Adrenal gland (tissue), 12 donors: Measurements from ENCODE around the gene NADSYN1. TPM values are rescaled to one million over a fixed set of nuclear protein-coding genes. Genes with fewer than 3 reads are reported as not detected.

Experiments used
- DNase-seq, 7 donors: peaks; one replicate each; pipeline ENCODE4 v3.0.0-alpha.2; 2019 to 2020
- H3K27ac ChIP-seq, 5 donors: fragments of 200-600 bp; sonication (generic) in 4 of 5; 1 replicate in 3 of 5; 2 replicates in 2 of 5; pipeline versions ENCODE4 v1.5.1 to v1.8.0; 2016 to 2020; ENCODE audit warnings: mild to moderate bottlenecking in 1 of 5
- H3K27me3 ChIP-seq: fragments of 200-600 bp; 2 replicates; pipeline ENCODE4 v1.8.0; 2021
- H3K36me3 ChIP-seq, 2 donors: fragments of 200-600 bp; replicated peaks in 1 of 2; 1 replicate in 1 of 2; 2 replicates in 1 of 2; pipeline versions ENCODE4 v1.5.1 to v1.8.0; 2018 to 2022
- H3K4me1 ChIP-seq, 2 donors: fragments of 200-600 bp; replicated peaks in 1 of 2; 1 replicate in 1 of 2; 2 replicates in 1 of 2; pipeline versions ENCODE4 v1.5.1 to v1.8.0; 2018 to 2021
- H3K4me3 ChIP-seq, 4 donors: fragments of 200-600 bp; sonication (generic) in 3 of 4; one replicate each; pipeline ENCODE4 v1.5.1; 2016 to 2018
- H3K9me3 ChIP-seq, 3 donors: fragments of 200-600 bp; sonication (generic) in 1 of 3; replicated peaks in 1 of 3; 1 replicate in 2 of 3; 2 replicates in 1 of 3; pipeline versions ENCODE4 v1.5.1 to v1.8.0; 2016 to 2021
- CTCF ChIP-seq, 6 experiments: fragments of 450-650 bp in 4 of 6; fragments of 200-600 bp in 2 of 6; sonication (generic) in 1 of 6; IDR thresholded peaks; 1 replicate in 5 of 6; 2 replicates in 1 of 6; pipeline versions ENCODE4 v1.5.1 to v1.8.0; 2016 to 2021; ENCODE audit warnings: antibody characterized with exemption in 6 of 6, mild to moderate bottlenecking in 2 of 6, moderate library complexity in 1 of 6
- POLR2A ChIP-seq, 2 donors: fragments of 450-650 bp; IDR thresholded peaks; one replicate each; pipeline ENCODE4 v1.6.1; 2017; ENCODE audit warnings: antibody characterized with exemption in 2 of 2, mild to moderate bottlenecking in 2 of 2, moderate library complexity in 1 of 2
- WGBS, 4 donors: extraction: QIAGEN DNeasy Blood & Tissue Kit in 2 of 4; methylation state at CpG; one replicate each; pipeline versions ENCODE4 v1.1.5 to v1.1.7; 2013 to 2017; 5-methylcytosine and 5-hydroxymethylcytosine counted together
- intact Hi-C, 2 donors: fragments of 100-400 bp; cut with DNase I; formaldehyde crosslinking; loops; one replicate each; pipeline versions ENCODE4 v1.14.1 to v1.15.0; 2022 to 2023
- polyA plus RNA-seq, 3 donors: library from polyadenylated mRNA; stranded (reverse); fragments of 200-250 nt in 2 of 3; fragments of 350-450 nt in 1 of 3; fragmentation: Illumina TruSeq in 1 of 3; extraction: RNeasy Lipid Tissue Mini Kit (QIAGEN cat#74804) in 1 of 3; gene quantifications; one replicate each; pipeline ENCODE4 v1.2.3, GENCODE V29; 2013 to 2014
- total RNA-seq, 9 donors: library from RNA; depleted of rRNA in 4 of 9; stranded (reverse); fragments of >200 nt in 4 of 9; fragments of 120-200 nt in 1 of 9; fragmentation: NEBNext Ultra II Directional in 1 of 9; extraction: Animal tissue kit (Norgen Biotek cat#: 25700) in 1 of 9; gene quantifications; one replicate each; pipeline versions ENCODE4 v1.1.0 to v1.2.4, GENCODE V29; 2013 to 2023
- donor health status: healthy with polysubstance abuse.
- donor health status: Bipolar disorder and iron deficiency.
- donor health status: DM: yes; HTN: yes; CAD: no.
- donor health status: DM: no; HTN: no; CAD: no.
- donor health status: DM: no; HTN: no; CAD: no.
- donor health status: DM: yes; HTN: yes; CAD: no.

Gene NADSYN1
- total and polyA plus RNA-seq, 12 donors: 37.1 to 128 (median 58.5) TPM

DNA sequence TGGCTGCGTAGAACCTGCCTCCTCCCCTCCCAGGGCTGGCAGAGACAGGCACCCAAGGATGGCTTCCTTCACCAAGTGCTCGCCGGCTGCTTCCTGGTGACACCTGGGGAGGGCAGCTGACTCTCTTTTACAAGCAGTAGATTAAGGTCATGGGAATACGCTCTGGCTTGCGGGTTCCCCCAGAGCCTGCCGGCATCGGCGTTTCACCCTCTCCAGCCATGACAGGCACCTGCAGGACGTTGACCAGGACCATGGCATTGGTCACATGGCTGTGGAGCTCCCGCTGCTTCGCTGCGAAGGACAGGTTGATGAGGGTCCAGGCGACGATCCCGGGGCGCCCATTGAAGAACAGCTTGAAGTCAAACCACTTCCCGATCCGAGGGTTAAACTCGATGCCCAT lies 14.4 kb upstream of the NADSYN1 start:
- 95 to 97% (median 95%) methylated on average over 8 to 19 of the region's 19 CpGs for WGBS, 4 donors
- no peaks in the 10 kb centered on the region for H3K27me3 ChIP-seq
- intact Hi-C loops: no loop called here
- peaks cover 3 to 9% of the 10 kb centered on the region in 2 donors for H3K4me1 ChIP-seq
- no peak for TF ChIP-seq POLR2A (IDR thresholded peaks at IDR 0.05)
- no peak for TF ChIP-seq CTCF (IDR thresholded peaks at IDR 0.05)
- DNase-seq: no peak
- H3K4me3 ChIP-seq: no peak overlapping the region
- H3K36me3 ChIP-seq: peaks cover 0 to 49% of the 10 kb centered on the region in 2 donors
- H3K27ac ChIP-seq: no peak overlapping the region
- no peaks in the 10 kb centered on the region for H3K9me3 ChIP-seq

DNA sequence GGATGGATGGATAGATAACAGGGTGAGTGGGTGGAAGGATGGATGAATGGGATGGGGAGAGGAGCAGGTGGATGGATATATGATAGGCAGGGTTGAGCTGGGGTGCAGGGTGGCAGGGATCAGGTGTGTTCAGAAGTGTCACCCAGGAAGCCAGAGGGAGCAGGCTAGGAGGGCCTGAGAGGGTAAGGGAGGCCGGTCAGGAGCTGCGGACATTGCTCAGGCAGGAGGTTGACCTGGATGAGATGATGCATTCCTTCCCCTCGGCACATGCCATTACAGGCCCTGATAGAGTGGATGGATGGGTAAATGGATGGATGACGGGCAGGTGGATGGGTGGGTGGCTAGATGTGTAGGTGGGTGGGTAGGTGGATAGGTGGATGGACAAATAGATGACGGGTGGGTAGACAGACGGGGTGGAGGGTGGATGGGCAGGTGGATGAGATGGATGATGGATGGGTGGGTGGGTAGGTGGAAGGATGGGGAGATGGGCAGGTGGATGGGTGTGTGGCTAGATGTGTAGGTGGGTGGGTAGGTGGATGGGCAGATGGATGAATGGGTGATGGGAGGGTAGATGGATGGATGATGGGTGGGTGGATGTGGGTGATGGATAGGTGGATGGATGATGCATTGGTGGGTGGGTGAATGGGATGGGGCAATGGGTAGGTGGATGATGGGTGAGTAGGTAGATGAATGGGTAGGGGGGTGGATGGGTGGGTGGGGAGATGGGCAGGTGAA lies 12.8 kb upstream of the NADSYN1 start:
- WGBS, 4 donors: 91 to 97% (median 92%) methylated on average over 6 of the region's 6 CpGs
- TF ChIP-seq POLR2A (IDR thresholded peaks at IDR 0.05): no peak
- TF ChIP-seq CTCF (IDR thresholded peaks at IDR 0.05): no peak
- H3K4me1 ChIP-seq: peaks cover 0 to 7% of the 10 kb centered on the region in 2 donors

DNA sequence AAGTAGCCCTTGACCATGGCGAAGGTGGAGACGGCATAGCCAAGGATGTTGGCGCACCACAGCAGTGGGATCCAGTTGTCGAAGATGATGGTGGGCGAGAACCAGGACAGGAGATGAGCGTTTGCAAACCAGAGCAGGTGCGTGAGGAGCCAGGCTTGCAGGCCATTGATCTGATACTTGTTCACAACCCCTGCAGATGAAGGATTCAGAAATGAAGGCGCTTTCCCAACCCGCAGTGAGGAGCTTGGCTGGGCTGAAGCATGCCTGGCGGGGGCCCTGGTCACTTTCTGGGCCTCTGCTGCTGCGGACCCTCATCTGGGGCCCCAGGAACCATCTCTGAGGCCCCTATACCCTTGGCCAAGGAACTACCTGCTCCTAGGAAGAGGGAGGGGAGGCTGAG lies 11.8 kb upstream of the NADSYN1 start:
- H3K27me3 ChIP-seq: no peaks in the 10 kb centered on the region
- DNase-seq: no peak
- peaks cover 0 to 46% of the 10 kb centered on the region in 2 donors for H3K36me3 ChIP-seq
- intact Hi-C loops: no loop called here
- WGBS, 4 donors: 94 to 98% (median 97%) methylated on average over 10 to 11 of the region's 11 CpGs
- no peak overlapping the region for H3K4me3 ChIP-seq
- H3K27ac ChIP-seq: no peak overlapping the region
- no peaks in the 10 kb centered on the region for H3K9me3 ChIP-seq
- TF ChIP-seq POLR2A (IDR thresholded peaks at IDR 0.05): no peak
- no peak for TF ChIP-seq CTCF (IDR thresholded peaks at IDR 0.05)
- peaks cover 0 to 7% of the 10 kb centered on the region in 2 donors for H3K4me1 ChIP-seq

More for the DNA sequence above, 12.8 kb upstream of the NADSYN1 start:
- Histone ChIP-seq H3K27me3 (no peaks in the 10 kb centered on the region), H3K27ac (no peak overlapping the region), H3K4me3 (no peak overlapping the region), H3K9me3 (no peaks in the 10 kb centered on the region), H3K36me3 (peaks cover 0 to 48% of the 10 kb centered on the region in 2 donors)
- DNase-seq: no peak
- intact Hi-C loops: no loop called here

DNA sequence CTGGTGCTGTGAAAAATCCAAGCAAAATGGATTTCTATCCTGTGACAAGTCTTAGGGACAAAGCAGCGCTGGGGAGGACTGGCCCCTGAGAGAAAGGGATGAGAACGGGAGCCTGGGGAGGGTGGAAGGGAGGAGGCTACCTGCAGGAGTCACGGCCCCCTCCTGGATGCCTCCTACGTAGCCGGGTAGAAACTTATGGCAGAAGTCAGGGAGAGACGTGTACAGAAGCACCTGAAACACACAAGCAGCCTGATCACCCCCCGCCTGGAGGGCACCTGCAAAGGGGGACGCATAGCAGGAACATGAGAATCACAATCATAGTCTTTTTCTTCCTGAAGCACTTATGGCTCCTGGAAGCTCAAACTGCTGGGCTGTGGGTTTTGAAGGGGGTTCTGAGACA lies 10.9 kb upstream of the NADSYN1 start:
- DNase-seq: no peak
- Histone ChIP-seq H3K27me3 (no peaks in the 10 kb centered on the region), H3K27ac (no peak overlapping the region), H3K4me3 (no peak overlapping the region), H3K36me3 (peaks cover 0 to 46% of the 10 kb centered on the region in 2 donors), H3K9me3 (no peaks in the 10 kb centered on the region), H3K4me1 (peaks cover 0 to 10% of the 10 kb centered on the region in 2 donors)
- TF ChIP-seq CTCF (IDR thresholded peaks at IDR 0.05): no peak
- intact Hi-C loops: no loop called here
- WGBS, 4 donors: 90 to 96% (median 95%) methylated on average over 8 of the region's 8 CpGs
